GM19351 (cell line): Measurements from ENCODE around the gene POU5F1.
"Not testable (repeated sequence)": the region's sequence is repeated elsewhere in the genome, so short reads cannot be mapped to it uniquely, and the experiment has no call there.

Experiments used
- ATAC-seq: cut with Tn5 transposase; IDR thresholded peaks from one replicate; pipeline ENCODE4 v1.9.1; 2021; ENCODE audit warnings: mild to moderate bottlenecking, moderate library complexity; ENCODE audit not compliant: unreplicated experiment

POU5F1 gene

DNA sequence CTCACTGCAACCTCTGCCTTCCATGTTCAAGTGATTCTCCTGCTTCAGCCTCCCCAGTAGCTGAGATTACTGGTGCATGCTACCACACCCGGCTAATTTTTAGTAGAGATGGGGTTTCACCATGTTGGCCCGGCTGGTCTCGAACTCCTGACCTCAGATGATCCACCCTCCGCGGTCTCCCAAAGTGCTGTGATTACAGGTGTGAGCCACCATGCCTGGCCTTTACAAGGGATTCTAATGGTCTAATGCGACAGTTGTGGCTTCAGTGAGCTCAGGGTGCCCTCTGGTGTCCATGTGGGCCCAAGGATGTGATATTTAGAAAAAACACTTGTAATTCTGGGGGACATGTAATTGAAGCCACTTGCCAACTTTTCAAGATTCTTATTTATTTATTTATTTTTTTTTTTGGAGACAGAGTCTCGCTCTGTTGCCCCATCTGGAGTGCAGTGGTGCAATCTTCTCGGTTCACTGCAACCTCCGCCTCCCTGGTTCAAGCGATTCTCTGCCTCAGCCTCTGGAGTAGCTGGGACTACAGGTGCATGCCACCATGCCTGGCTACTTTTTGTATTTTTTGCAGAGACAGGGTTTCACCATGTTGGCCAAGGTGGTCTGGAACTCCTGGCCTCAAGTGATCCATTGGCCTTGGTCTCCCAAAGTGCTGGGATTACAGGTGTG, 22.1 kb upstream of the POU5F1 start:
- ATAC-seq = not testable (repeated sequence)

DNA sequence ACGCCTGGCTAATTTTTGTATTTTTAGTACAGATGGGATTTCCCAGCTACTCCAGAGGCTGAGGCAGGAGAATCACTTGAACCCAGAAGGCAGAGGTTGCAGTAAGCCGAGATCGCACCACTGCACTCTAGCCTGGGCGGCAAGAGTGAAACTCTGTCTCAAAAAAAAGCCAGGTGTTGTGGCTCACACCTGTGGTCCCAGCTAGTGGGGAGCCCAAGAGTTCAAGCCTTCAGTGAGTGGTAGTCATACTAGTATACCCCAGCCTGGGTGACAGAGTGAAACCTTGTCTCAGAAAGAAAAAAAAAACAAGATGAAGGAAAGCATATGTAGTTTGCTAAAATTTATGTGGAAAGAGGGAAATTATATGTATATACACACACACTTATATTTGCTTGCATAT, 20.0 kb upstream of the POU5F1 start:
- ATAC-seq = no peak

DNA sequence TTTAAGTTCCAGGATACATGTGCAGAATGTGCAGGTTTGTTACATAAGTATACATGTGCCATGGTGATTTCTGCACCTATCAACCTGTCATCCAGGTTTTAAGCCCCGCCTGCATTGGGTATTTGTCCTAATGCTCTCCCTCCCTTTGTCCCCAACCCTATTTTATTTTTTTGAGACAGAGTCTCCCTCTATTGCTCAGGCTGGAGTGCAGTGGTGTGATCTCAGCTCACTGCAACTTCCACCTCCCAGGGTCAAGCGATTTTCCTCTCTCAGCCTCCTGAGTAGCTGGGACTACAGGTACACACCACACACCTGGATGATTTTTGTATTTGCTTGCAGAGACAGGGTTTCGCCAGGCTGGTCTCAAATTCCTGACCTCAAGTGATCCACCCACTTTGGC, 18.7 kb upstream of the POU5F1 start:
- ATAC-seq = not testable (repeated sequence)

DNA sequence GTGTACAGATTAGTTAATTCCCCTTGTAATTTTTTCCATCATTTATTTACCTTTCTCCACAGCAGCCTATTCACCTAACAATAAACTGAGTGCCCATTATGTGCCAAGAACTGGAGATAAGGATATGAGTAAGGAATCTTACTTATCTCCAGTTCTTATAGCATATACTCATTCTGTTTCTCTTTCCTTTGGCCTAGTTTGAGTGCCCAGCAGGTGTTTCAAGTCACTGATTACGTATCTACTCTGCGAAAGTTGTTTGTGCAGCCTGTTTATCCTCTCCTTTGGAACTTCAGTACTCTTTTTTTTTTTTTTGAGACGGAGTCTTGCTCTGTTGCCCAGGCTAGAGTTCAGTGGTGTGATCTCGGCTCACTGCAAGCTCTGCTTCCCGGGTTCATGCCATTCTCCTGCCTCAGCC, 17.3 kb upstream of the POU5F1 start:
- ATAC-seq = no peak

DNA sequence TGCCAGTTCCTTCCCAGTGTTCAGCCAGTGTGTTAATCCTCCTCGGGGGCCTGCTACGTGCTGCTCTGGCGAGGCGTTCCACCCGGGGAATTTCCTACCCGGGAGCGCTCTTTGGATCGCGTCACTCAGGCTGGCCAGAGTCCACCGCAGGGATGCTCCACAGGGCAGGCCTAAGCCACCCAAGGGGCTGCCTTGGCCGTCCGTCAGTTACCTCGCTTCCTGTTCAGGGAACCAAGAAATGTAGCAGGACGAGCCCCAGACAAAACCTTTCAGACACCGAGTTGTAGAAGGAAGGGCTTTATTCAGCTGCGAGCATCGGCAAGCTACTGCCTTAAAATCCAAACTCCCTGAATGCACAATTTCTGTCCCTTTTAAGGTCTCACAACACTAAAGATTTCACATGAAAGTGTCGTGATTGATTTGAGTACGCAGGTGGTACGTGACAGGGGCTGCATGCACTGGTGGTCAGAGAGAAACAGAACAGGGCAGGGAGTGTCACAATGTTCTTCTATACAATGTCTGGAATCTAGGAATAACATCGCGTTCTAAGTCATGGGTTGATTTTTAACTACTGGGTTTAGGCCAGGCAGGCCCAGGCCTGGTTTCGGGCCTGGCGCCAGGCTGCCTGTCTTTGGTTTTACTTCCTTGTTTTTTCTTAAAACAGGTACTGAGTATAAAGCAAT, 15.7 kb upstream of the POU5F1 start:
- no peak for ATAC-seq

DNA sequence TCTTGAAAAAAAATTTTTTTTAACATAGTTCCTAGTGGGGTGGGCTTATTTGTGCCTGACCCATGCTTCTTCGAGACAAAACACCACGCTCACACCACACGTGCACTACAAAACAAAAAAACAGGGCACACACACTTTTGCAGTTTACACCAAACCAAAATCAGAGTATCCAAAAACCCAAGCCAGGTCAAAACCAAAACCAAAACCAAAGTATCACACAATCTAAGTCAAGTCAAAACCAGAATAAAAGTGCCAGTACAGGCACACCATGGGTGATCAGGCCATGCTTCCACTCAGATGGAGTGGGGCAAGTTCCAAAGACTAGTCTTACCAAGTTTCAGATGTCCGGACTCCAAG, 15.2 kb upstream of the POU5F1 start:
- not testable (repeated sequence) for ATAC-seq

DNA sequence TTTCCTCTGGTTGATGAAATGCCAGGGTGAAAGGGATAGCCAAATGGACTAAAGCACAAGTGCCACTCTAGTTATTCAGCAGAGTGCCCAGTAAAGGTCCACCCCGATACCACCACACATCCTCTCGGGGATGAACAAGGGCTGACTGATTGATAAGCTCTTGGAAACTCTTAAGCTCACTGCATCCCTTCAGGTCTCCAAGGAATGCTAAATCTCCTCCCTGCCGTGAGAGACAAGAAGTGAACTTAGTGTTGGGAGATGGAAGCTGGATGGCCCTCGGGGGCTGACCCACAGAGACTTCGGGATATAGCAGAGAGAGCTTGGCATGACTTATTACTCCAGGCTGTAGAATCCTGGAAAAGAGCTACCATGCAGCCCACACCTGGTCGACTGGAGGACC, 13.4 kb upstream of the POU5F1 start:
- not testable (repeated sequence) for ATAC-seq

DNA sequence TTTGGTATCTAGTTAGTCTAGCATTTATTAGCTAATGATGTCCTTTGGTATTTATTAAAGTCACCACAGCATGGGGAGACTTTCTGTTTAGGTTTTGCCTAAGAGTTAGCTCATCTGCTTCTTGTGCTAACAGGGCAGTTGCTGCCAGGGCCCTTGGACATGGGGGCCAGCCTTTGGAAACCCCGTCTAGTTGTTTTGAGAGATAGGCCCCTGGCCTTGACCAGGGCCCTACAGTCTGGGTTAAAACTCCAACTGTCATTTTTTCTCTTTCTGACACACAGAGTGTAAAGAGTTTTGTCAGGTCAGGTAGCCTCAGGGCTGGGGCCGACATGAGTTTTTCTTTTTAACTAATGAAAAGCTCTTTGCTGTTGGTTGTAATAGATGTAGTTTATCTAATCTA, 12.8 kb upstream of the POU5F1 start:
- not testable (repeated sequence) for ATAC-seq

DNA sequence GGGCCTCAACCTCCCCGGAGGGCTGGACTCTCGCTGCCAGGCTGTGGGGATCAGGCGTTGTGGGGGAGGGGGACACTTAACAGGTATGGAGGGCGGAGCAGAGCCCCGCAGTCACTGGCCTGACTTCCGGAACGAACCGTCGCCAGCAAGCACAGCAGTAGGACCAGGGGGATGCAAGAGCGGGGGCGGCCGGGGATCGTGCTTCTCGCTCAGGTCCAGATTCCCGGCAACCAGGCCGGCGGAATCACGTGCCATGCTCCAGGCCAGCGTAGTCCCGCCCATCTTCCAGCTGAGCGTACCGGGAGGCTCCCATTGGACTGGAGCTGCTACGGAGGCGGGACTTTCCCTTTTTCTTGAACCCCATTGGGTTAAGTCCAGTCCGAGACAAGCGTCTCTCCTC, 10.0 kb upstream of the POU5F1 start:
- no peak for ATAC-seq

DNA sequence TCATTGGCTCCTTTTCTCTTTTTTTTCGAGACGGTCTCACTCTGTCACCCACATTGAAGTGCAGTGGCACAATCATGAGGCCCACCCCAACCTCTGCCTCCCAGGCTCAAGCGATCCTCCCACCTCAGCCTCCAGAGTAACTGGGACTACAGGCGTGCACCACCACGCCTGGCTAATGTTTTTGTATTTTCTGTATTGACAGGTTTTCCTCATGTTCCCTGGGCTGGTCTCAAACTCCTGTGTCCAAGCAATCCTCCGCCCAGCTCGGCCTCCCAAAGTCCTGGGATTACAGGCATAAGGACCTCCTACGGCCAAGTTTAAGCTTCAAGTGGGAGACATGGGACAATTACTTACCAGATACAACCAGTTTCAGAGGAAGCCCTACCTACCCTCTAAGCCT, 9.4 kb upstream of the POU5F1 start:
- no peak for ATAC-seq

DNA sequence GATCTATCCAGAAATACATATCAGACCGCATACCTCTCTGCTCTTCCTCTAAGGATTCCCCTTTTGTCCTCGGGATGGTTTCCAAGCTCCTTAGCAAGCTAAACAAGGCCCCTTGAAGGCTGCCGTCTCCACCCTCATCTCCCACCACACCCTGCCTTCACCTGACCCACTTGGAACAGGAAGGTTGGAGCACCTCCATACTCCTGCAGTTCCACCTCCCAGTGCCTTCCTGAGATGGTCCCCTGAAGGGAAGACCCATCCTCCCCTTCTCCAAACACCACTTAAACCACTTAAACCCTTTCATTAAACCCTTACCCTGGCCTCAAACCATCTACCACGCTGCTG, 8.5 kb upstream of the POU5F1 start:
- no peak for ATAC-seq

DNA sequence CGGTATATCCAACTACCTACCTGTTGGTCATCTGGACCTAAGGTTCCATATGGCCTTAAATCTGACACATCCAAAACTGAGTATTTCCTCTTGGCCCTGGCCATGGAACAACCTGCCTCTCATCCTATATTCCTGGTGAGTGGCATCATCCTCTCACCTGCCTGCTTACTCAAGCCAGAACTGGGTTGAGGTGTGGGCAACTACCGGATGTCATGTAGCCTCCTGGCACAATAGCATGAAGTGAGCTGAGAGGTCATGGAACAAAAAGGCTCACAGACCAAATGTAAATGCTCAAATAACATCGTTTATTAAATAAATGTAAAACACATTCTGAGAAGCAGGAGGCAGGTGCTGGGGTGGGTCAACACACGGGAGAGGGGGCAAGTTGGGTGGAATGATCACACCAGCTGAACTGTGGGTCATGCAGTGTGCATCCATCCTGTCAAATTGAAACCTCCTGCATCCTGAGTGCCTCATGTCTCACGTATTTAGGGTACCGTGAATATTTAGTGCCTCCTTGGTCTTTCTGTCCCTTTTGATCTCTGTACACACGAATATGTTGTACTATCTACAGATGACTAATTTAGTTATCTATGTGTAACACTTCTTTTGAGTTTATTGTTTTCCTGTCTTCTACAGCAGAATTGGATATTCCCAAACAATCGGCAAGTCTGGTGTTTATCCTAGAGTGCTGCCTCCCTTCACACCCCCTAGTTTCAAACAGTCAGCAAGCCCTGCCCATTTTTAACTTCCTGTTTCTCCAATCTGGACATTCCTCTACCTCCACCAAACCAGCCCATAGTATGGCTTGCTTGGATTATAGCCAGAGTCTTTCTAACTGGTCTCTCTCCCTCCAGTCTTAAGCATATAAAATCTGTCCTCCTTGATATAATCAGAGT, 7.9 kb upstream of the POU5F1 start:
- no peak for ATAC-seq

DNA sequence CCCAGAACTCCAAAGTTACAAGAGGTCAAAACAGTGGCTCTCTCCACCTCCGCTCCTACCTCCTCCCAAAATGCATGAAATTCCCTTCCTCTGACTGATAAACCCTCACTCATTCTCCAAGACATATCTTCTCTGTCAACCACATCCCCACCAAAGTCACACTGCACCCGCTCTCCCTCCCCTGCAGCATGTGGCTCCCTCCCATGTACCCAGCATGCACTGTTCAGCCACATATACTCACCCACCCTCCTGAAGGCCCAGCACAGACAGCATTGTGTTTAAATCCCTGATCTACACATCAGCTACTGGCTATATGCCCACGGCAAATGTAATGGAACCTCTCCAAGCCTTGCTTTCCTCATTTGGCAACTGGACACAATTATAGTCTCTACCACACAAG, 5.5 kb upstream of the POU5F1 start:
- ATAC-seq = no peak

DNA sequence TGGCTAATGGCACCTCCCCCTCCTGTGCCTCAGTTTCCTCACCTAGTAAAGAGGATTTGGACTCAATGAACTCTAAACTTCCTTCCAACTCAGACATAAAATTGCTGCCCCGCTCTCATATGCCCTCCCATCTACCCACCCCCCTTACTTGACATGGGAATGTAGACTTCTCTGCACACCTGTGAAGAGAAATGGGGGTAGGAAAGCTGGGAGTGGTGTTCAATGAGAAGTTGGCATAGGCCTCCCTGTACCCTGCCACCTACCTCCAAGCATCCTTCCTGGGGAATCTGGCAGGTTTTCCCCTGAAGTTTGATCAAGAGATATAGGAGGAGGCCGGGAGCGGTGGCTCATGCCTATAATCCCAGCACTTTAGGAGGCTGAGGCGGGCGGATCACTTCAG, 3.9 kb upstream of the POU5F1 start:
- ATAC-seq = no peak

DNA sequence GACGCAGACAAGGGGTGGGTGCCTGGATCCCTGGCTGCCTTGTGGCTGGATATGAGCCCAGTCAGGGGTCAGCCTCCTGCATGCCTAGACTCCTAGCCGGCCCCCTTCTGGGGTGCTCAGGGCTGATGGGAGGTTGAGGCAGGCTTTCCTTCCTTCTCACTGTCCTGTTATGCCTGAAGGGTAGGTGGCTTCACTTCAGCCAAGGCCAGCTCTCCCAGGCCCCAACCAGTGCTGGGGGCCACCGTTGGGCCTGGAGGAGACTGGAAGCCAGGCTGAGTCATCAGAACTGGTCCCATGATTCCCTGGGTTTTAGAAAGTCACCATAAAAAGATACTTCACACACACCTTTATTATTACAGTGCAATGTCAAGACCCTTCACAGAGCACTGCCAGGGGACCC, 2.9 kb upstream of the POU5F1 start:
- ATAC-seq = no peak

DNA sequence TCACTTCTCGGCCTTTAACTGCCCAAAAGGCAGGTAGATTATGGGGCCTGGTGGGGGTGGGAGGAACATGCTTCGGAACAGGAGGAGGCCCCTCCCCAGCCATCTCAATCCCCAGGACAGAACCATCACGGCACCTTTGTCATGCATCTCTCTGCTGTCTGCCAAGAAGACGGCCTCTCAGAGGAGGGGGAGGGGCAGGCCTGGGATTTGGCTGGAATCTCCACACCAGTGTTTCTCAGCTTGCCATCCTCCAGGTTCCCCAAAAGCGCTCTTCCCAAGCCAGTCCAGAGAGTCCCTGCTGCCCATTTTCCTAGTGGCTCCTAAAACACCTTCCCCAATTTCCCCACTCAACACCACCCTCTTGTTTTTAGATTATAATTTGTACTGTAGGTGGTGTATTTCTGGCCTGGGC, 2.5 kb upstream of the POU5F1 start:
- no peak for ATAC-seq

DNA sequence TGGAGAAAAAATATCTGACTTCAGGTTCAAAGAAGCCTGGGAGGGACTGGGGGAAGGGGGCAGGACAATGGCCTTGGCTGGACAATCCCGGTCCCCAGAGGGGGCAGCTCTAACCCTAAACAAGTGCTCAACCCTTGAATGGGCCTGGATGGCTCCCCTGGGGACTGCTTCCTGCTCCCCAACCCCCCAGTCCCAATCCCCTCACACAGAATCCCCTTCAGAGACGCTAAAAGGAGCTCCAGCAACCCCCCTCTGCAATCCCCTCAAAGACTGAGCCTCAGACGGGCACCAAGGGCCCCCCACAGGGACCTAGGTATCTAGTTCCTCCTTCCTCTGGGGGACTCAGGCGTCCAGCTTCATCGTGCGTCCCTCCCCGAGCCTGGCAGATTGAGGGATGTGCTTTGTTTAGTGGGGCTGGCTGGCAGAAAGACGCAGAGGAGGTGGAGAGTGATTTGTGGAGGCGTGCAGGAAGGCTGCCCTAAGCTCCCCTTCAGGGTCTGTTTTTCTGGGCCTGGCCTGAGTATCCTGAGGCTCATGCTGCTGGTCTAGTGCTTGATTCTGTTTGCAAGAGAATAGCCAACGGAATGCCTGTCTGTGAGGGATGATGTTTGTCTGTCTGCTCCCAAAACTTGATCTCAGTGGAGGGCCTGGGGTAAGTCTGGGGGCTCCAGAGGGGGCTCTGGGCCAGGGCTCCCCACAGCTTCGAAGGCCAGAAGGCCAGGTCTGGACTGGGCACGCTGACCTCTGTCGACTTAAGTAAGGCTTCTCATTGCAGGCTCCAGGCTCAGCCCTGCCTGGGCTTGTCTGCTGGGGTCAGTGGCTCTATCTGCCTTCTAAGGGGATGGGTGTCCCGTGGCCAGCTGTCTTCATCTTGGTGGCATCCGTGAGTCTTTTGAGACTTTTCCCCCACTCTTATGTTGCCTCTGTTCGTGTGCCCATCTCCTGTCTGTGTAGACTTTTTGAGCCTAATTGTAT, 1.7 kb upstream of the POU5F1 start:
- no peak for ATAC-seq

DNA sequence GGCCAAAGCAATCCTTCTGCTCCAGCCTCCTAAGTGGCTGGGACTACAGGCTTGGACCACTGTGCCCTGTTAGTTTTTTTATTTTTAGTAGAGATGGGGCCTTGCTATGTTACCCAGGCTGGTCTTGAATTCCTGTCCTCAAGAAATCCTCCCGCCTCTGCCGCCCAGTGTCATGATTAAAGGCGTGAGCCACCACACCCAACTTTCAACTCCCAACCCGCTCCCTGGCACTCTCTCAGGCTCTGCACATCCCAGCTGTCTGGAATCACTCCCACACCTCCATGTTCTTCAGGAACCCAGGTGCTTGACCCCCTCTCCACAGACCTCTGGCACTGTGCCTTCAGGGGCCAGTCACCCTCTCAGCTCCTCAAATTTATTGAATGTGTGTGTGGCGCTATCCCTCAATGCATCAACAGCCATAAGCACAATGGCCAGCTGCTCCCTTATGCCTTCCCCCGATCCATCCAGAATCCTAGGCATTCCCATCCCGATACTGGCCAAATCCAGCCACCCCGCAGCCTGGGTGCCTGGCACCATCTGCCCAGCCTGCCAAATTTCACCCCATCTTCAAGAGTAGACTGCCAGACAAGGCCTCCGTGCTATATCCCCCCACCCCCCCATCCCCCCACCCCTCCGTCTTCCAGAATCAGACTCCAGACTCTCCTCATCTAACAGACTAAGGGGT, 647 bp upstream of the POU5F1 start:
- ATAC-seq = no peak

DNA sequence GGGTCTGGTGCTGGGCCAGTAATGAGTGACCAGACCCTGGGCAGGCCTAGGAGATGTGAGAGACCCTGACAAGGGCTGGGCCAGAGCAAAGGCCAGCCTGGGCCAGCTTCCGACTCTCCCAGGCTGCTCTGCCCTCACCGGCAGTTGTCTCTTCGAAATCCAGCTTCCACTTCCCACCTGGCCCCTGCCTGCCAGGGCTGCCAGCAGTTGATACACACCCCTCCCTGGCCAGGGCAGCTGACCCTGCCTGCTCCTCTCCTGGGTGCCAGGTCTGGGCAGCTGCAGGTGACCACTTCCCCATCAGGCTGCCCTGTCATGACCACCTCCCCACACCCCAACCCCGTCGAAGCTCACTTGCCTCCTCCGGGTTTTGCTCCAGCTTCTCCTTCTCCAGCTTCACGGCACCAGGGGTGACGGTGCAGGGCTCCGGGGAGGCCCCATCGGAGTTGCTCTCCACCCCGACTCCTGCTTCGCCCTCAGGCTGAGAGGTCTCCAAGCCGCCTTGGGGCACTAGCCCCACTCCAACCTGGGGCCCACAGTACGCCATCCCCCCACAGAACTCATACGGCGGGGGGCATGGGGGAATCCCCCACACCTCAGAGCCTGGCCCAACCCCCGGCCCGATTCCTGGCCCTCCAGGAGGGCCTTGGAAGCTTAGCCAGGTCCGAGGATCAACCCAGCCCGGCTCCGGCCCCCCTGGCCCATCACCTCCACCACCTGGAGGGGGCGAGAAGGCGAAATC, 453 bp downstream of the POU5F1 start:
- ATAC-seq = not testable (repeated sequence)
